Small intestine (tissue), 7 donors: ENCODE results near the gene GABARAP. TPM values are rescaled to one million over a fixed set of nuclear protein-coding genes. Genes with fewer than 3 reads are reported as not detected.
"Not testable (repeated sequence)": the region's sequence is repeated elsewhere in the genome, so short reads cannot be mapped to it uniquely, and the experiment has no call there.

Experiments
- DNase-seq, 2 donors: peaks; one replicate each; pipeline versions ENCODE4 v3.0.0 to v3.0.0-alpha.2; 2013
- FAIRE-seq: peaks from 2 replicates; lab custom pipeline; 2012; peaks lifted over from hg19 to GRCh38; lab: Jason Lieb, UNC
- H3K27ac ChIP-seq, 3 donors: one replicate each; pipeline ENCODE4 v1.5.1; 2013; ENCODE audit warnings: low read length in 2 of 3, mild to moderate bottlenecking in 2 of 3, control low read depth in 1 of 3, inconsistent platforms in 1 of 3, low read depth in 1 of 3, moderate library complexity in 1 of 3
- H3K27me3 ChIP-seq, 3 donors: one replicate each; pipeline ENCODE4 v1.6.1; 2013; ENCODE audit warnings: low read length in 3 of 3, inconsistent platforms in 1 of 3; ENCODE audit not compliant: control insufficient read depth in 3 of 3, insufficient read depth in 3 of 3
- H3K36me3 ChIP-seq, 3 donors: one replicate each; pipeline ENCODE4 v1.6.1; 2013; ENCODE audit warnings: low read length in 3 of 3, inconsistent platforms in 1 of 3, low read depth in 1 of 3, mild to moderate bottlenecking in 1 of 3, moderate library complexity in 1 of 3; ENCODE audit not compliant: control insufficient read depth in 3 of 3, insufficient read depth in 2 of 3
- H3K4me1 ChIP-seq, 3 donors: one replicate each; pipeline ENCODE4 v1.6.1; 2013; ENCODE audit warnings: low read length in 2 of 3, inconsistent platforms in 1 of 3, low read depth in 1 of 3, mild to moderate bottlenecking in 1 of 3, moderate library complexity in 1 of 3; ENCODE audit not compliant: control insufficient read depth in 3 of 3, insufficient read depth in 2 of 3
- H3K4me3 ChIP-seq, 3 donors: one replicate each; pipeline ENCODE4 v1.5.1; 2013; ENCODE audit warnings: low read length in 3 of 3, control low read depth in 1 of 3, inconsistent platforms in 1 of 3, low read depth in 1 of 3, mild to moderate bottlenecking in 1 of 3, moderate library complexity in 1 of 3
- H3K9me3 ChIP-seq, 2 donors: one replicate each; pipeline ENCODE4 v1.6.1; 2013; ENCODE audit warnings: low read depth in 1 of 2, low read length in 1 of 2; ENCODE audit not compliant: control insufficient read depth in 2 of 2, insufficient read depth in 1 of 2
- WGBS, 3 donors: extraction: QIAGEN DNeasy Blood & Tissue Kit; methylation state at CpG; one replicate each; pipeline ENCODE4 v1.1.7; 2013; 5-methylcytosine and 5-hydroxymethylcytosine counted together
- polyA plus RNA-seq, 4 donors: library from polyadenylated mRNA; stranded (reverse) in 3 of 4; unstranded in 1 of 4; fragments of 200-250 nt in 3 of 4; fragments of 120-200 nt in 1 of 4; gene quantifications; one replicate each; pipeline versions ENCODE4 v1.2.1 to v1.2.3, GENCODE V29; 2013
- donor health status: healthy with polysubstance abuse.
- donor health status: control.
- donor health status: control.
- donor health status: Bipolar disorder and iron deficiency.
- donor health status: healthy.

GABARAP gene
- polyA plus RNA-seq, 4 donors: 541 to 1,100 (median 797) TPM

DNA sequence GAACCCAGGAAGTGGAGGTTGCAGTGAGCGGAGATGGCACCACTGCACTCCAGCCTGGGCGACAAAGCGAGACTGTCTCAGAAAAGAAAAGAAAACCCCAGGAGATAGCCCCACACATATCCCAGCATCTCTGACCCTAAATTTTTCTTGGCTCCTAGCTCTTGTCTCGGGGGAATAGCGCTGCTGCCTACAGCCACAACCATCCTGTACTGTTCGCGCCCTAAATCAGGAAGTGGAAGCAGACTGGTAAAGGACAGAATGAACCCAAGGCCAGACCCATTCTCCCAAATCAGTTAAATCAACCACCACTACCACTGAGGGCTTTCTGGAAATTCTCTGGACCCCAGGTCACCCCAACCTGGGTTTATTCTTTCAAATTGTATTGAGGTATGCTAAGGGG lies 7.6 kb upstream of the GABARAP start:
- DNase-seq: no peak
- Histone ChIP-seq H3K36me3 (peaks cover 0 to 41% (median 5%) of the 10 kb centered on the region in 3 donors), H3K27ac (peak overlapping the region in 2 of 3 donors; percentile 30 to 100), H3K9me3 (no peaks in the 10 kb centered on the region), H3K27me3 (no peaks in the 10 kb centered on the region), H3K4me1 (peaks cover 10 to 29% (median 11%) of the 10 kb centered on the region in 3 donors), H3K4me3 (peak overlapping the region in 2 of 3 donors; percentile 79 to 90)
- 83 to 90% (median 87%) methylated on average over 7 of the region's 7 CpGs for WGBS, 3 donors
- FAIRE-seq: no peak

DNA sequence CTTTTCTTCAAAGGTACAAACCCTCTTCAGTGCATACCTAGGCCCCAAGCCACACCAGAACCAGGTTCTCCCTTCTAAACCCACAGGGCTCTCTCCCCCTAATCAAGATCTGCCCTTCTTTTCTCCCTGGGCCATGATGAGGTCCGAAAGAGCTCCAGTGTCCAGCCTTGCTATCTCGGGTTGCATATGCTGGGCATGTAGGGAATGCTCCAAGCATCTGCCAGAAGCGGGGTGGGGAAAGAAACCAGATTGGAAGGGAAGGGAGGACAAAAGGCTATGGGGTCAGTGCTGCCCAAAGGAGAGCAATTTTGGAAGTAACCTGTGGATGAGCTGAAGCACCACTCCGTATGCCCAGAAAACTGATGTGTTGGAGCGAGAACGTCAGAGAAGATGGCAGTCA lies 7.0 kb upstream of the GABARAP start:
- H3K9me3 ChIP-seq: no peaks in the 10 kb centered on the region
- no peak overlapping the region for H3K27ac ChIP-seq
- H3K27me3 ChIP-seq: no peaks in the 10 kb centered on the region
- DNase-seq: no peak
- no peak for FAIRE-seq
- H3K4me3 ChIP-seq: no peak overlapping the region
- peaks cover 10 to 25% (median 11%) of the 10 kb centered on the region in 3 donors for H3K4me1 ChIP-seq
- peaks cover 0 to 42% (median 8%) of the 10 kb centered on the region in 3 donors for H3K36me3 ChIP-seq
- 78 to 90% (median 84%) methylated on average over 6 of the region's 6 CpGs for WGBS, 3 donors

DNA sequence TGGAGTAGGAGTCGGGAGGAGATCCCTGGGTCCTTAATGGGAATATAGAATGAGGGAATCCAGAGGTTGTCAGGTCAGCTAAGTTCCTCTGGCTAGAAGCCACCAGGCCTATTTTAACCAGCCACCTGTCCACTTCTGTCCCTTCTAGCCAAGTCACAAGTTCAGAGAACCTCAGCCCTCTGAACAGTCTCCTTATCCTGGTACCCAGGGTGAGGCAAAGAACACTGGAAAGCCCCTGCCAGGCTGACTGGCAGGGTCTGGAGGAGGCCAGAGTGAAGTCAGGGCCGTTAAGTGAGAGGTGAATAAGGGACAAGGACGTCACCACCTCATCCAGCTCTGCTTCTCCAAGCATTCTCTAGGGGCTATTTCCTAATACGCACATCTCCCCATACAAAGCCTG lies 6.5 kb upstream of the GABARAP start:
- no peaks in the 10 kb centered on the region for H3K9me3 ChIP-seq
- H3K27ac ChIP-seq: no peak overlapping the region
- no peak for FAIRE-seq
- peaks cover 0 to 44% (median 8%) of the 10 kb centered on the region in 3 donors for H3K36me3 ChIP-seq
- 66 to 74% (median 69%) methylated on average over 4 of the region's 4 CpGs for WGBS, 3 donors
- H3K27me3 ChIP-seq: no peaks in the 10 kb centered on the region
- peaks cover 10 to 24% (median 11%) of the 10 kb centered on the region in 3 donors for H3K4me1 ChIP-seq
- H3K4me3 ChIP-seq: no peak overlapping the region
- no peak for DNase-seq

- Histone ChIP-seq H3K27ac (no peak overlapping the region), H3K4me3 (no peak overlapping the region), H3K36me3 (peaks cover 0 to 52% (median 8%) of the 10 kb centered on the region in 3 donors), H3K9me3 (no peaks in the 10 kb centered on the region), H3K4me1 (peaks cover 10 to 23% (median 11%) of the 10 kb centered on the region in 3 donors), H3K27me3 (no peaks in the 10 kb centered on the region)
- FAIRE-seq (no peak), DNase-seq (no peak)
- 91 to 94% (median 92%) methylated on average over 5 of the region's 5 CpGs for WGBS, 3 donors
Measured at GRCh38 chr17:7246779-7247178, 4.5 kb upstream of the GABARAP start.

DNA sequence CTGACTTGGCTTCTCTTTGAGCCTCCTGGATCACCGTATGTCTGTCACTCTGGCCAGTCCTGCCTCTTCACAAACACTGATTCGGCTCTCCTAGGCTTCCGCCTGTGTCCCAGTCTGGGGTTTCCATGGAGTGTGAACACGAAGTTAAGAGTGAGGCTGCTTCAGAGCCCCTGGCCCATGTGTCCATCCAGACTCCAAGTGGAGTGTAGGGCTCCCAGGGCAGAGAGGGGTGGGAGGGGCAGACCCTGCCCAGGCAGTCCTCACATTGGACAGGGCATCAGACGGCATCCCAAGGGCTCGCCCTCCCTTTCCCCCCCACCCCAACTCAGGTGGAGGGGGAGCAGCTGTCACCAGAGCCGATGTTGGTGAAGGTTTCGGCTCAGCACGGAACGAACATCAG lies 1.6 kb upstream of the GABARAP start:
- not testable (repeated sequence) for H3K27me3 ChIP-seq, H3K9me3 ChIP-seq, DNase-seq, FAIRE-seq, H3K4me3 ChIP-seq
- Histone ChIP-seq H3K27ac (peak overlapping the region in 1 of 3 donors; percentile 3), H3K36me3 (peaks cover 0 to 55% (median 12%) of the 10 kb centered on the region in 3 donors), H3K4me1 (peaks cover 3 to 24% (median 3%) of the 10 kb centered on the region in 3 donors)
- 70 to 82% (median 79%) methylated on average over 10 of the region's 10 CpGs for WGBS, 3 donors

- Histone ChIP-seq H3K27ac (peak overlapping the region; percentile 98 to 99 (median 98)), H3K36me3 (peaks cover 0 to 51% (median 12%) of the 10 kb centered on the region in 3 donors), H3K27me3 (no peaks in the 10 kb centered on the region), H3K4me3 (peak overlapping the region in 2 of 3 donors; percentile 95 to 99), H3K4me1 (peaks cover 3 to 20% (median 3%) of the 10 kb centered on the region in 3 donors), H3K9me3 (no peaks in the 10 kb centered on the region)
- FAIRE-seq (no peak), DNase-seq (no peak)
- WGBS, 3 donors: 21 to 30% (median 28%) methylated on average over 2 of the region's 2 CpGs
Measured at GRCh38 chr17:7243453-7243729, 1.1 kb upstream of the GABARAP start.

GRCh38 chr17:7242717-7243452 lies 636 bp upstream of the GABARAP start:
- H3K4me1 ChIP-seq: peaks cover 3 to 20% (median 3%) of the 10 kb centered on the region in 3 donors
- WGBS, 3 donors: 0 to 2% (median 2%) methylated on average over 32 to 49 of the region's 49 CpGs
- DNase-seq (peak; percentile 92 to 98), FAIRE-seq (no peak)
- peak overlapping the region; percentile 98 to 99 (median 98) for H3K27ac ChIP-seq
- peaks cover 0 to 51% (median 12%) of the 10 kb centered on the region in 3 donors for H3K36me3 ChIP-seq
- peak overlapping the region; percentile 78 to 99 (median 95) for H3K4me3 ChIP-seq
- H3K9me3 ChIP-seq: no peaks in the 10 kb centered on the region
- no peaks in the 10 kb centered on the region for H3K27me3 ChIP-seq

- Histone ChIP-seq H3K9me3 (no peaks in the 10 kb centered on the region), H3K27me3 (no peaks in the 10 kb centered on the region), H3K36me3 (peaks cover 2 to 53% (median 12%) of the 10 kb centered on the region in 3 donors), H3K4me3 (peak overlapping the region in 2 of 3 donors; percentile 95 to 99), H3K4me1 (peaks cover 3 to 33% (median 3%) of the 10 kb centered on the region in 3 donors), H3K27ac (peak overlapping the region; percentile 98 to 99 (median 98))
- DNase-seq (no peak), FAIRE-seq (no peak)
- WGBS, 3 donors: 11 to 31% (median 24%) methylated on average over 9 of the region's 9 CpGs
Measured at GRCh38 chr17:7241090-7241733, 1.0 kb downstream of the GABARAP start.
